Adipose tissue (tissue), 3 donors: ENCODE measurements around the gene COPA. TPM values are rescaled to one million over a fixed set of nuclear protein-coding genes. Genes with fewer than 3 reads are reported as not detected.

ENCODE experiments used
- H3K27ac ChIP-seq: one replicate; pipeline ENCODE4 v1.5.1; 2013; ENCODE audit warnings: low read depth, low read length
- WGBS, 3 donors: extraction: QIAGEN DNeasy Blood & Tissue Kit; methylation state at CpG; one replicate each; pipeline ENCODE4 v1.1.7; 2013; 5-methylcytosine and 5-hydroxymethylcytosine counted together
- polyA plus RNA-seq, 3 donors: library from polyadenylated mRNA; stranded (reverse); fragments of 200-250 nt; gene quantifications; one replicate each; pipeline ENCODE4 v1.2.3, GENCODE V29; 2013
- donor health status: healthy with polysubstance abuse.
- donor health status: Bipolar disorder and iron deficiency.
- donor health status: healthy.

COPA gene
- polyA plus RNA-seq, 3 donors, result 47.4 to 86.6 (median 75.8) TPM

DNA sequence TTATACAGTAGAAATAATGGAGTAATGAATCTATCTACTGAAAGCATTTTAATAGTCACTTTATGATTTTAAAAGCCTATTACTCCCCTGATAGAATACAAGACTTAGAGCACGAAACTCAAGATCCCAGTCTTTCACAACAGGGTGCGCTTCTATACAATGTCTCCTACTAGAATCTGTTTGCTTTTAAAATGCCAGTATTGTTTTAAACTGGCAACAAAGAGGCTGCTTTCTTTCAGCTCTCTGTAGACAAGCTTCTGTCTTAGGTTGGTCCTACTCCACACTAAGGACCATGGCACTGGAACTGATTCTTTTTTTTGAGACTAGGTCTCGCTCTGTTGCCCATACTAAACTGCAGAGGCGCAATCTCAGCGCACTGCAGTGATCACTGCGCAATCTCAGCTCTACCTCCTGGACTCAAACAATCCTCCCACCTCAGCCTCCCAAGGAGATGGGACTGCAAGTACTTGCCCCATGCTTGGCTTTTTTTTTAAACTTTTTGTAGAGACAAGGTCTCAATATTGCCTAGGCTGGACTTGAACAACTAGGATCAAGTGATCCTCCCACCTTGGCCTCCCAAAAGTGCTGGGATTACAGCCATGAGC is 85.5 kb downstream of the COPA start:
- no peak overlapping the region for H3K27ac ChIP-seq
- 93 to 97% (median 93%) methylated on average over 6 of the region's 6 CpGs for WGBS, 3 donors

- WGBS, 3 donors, result 13 to 38% (median 33%) methylated on average over 3 of the region's 3 CpGs
- H3K27ac ChIP-seq, result no peak overlapping the region
Measured at GRCh38 chr1:160256396-160257046, 86.5 kb downstream of the COPA start.

DNA sequence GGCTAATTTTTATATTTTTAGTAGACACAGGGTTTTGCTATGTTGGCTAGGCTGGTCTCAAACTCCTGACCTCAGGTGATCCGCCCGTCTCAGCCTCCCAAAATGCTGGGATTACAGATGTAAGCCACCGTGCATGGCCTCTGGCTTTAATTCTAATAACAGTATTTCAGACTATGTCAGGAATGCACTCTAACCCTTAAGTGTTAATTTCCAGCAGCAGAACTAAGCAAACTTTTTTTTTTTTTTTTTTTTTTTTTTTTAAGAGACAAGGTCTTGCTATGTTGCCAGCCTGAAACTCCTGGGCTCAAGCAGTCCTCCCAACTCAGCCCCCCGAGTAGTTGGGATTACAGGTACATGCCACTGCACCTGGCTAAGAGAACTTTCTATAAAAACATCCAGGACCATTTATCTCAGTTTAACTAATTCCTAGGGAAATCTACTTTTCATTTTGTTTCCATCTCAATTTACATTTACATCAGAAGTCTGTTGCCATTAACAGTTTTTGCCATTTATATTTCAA is 87.2 kb downstream of the COPA start:
- 87 to 92% (median 92%) methylated on average over 4 of the region's 4 CpGs for WGBS, 3 donors
- H3K27ac ChIP-seq, result no peak overlapping the region

DNA sequence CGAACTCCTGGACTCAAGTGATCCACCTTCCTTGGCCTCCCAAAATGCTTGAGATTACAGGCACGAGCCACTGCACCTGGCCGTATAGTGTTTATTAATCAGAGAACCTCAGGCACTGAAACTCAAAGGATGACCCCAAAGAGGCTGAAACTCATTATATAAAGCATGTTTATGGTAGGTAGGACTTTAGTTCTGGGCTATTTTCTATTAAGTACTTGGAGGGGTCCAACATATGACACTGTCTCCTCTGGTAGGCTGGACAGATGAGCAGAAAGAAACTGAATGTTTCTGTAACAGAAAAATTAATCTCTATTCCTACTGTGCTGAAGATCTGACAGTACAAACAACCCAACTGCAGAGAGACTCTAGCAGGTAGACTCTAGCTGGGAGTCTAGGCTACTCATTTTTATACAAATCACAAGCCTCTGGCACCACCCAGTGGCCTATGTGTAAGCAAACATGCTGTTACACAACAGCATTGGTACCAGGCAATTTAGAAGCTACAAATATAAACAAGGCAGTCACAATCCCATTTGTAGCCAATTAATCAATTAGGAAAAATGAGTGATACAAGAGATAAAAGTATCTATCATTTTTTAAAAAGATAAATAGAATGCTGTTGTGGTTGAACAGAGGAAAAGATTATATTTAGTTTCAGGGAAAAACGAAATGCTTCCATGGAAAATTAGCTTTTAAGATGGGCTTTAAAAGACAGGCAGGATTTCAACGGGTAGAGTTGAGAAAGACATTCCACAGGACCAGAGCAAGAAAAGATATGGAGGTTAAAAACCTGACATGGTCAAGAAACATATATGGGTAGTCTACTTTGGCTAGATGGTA is 91.1 kb downstream of the COPA start:
- 62 to 79% (median 76%) methylated on average over 5 of the region's 5 CpGs for WGBS, 3 donors
- no peak overlapping the region for H3K27ac ChIP-seq

GRCh38 chr1:160251011-160251410 is 92.0 kb downstream of the COPA start:
- no peak overlapping the region for H3K27ac ChIP-seq

DNA sequence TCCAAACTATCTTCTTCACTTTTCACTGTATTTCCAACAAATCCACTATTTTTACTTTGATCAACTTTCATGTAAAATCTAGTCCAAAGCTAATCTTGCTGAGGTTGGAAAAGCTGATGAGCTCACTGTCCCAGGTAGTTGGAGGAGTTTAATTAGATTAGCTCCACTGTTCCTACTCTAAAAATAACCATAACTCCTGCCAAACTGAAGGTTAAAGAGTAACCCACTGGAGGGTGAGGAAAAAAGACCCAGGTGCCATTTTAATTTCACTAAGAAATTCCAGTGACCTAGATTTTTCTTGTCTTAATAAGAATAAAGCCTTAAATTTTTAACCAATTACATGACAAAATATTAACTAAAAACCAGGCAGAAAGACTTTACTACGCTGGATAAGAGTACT is 96.0 kb downstream of the COPA start:
- 70 to 98% (median 98%) methylated on average over 1 of the region's 1 CpG for WGBS, 3 donors
- H3K27ac ChIP-seq, result no peak overlapping the region

GRCh38 chr1:160245434-160245833 is 97.6 kb downstream of the COPA start:
- 64 to 98% (median 98%) methylated on average over 1 of the region's 1 CpG for WGBS, 3 donors

GRCh38 chr1:160244209-160244608 is 98.8 kb downstream of the COPA start:
- WGBS, 3 donors, result 51 to 80% (median 79%) methylated on average over 1 of the region's 1 CpG
- H3K27ac ChIP-seq, result no peak overlapping the region

More at GRCh38 chr1:160245434-160245833, 97.6 kb downstream of the COPA start:
- no peak overlapping the region for H3K27ac ChIP-seq

- H3K27ac ChIP-seq, result no peak overlapping the region
Measured at GRCh38 chr1:160243767-160244166, 99.3 kb downstream of the COPA start.

- WGBS, 3 donors, result 92 to 95% (median 95%) methylated on average over 24 of the region's 24 CpGs
- H3K27ac ChIP-seq, result no peak overlapping the region
Measured at GRCh38 chr1:160239582-160240299, 103.3 kb downstream of the COPA start.

Other genes starting within 250 kb of the COPA start
- gene IGSF8, start 244.6 kb downstream of the COPA start, polyA plus RNA-seq, result 10 to 100 TPM; 13.8 to 24.8 (median 23.9) TPM
- 100 to 1,000 TPM in 1 of 3 donors, 10 to 100 TPM in 1, 1 to 10 TPM in 1; 7.3 to 110 (median 25.6) TPM for gene ATP1A2, start 227.5 kb downstream of the COPA start, polyA plus RNA-seq
- gene ATP1A4, start 191.6 kb downstream of the COPA start, polyA plus RNA-seq, result under 1 TPM; 0.13 to 0.56 (median 0.54) TPM
- gene CASQ1, start 152.7 kb downstream of the COPA start, polyA plus RNA-seq, result under 1 TPM in 2 of 3 donors, not detected in 1; 0.13 to 0.35 TPM
- 100 to 1,000 TPM in 2 of 3 donors, 10 to 100 TPM in 1; 54.6 to 289 (median 276) TPM for gene PEA15, start 137.9 kb downstream of the COPA start, polyA plus RNA-seq
- 100 to 1,000 TPM in 1 of 3 donors, 10 to 100 TPM in 2; 61.8 to 105 (median 74.6) TPM for gene DCAF8, start 80.7 kb downstream of the COPA start, polyA plus RNA-seq
- gene PEX19, start 58.1 kb downstream of the COPA start, polyA plus RNA-seq, result 100 to 1,000 TPM in 1 of 3 donors, 10 to 100 TPM in 2; 24.7 to 135 (median 56.0) TPM
- 10 to 100 TPM; 31.7 to 63.2 (median 45.5) TPM for gene NCSTN, start 133 bp upstream of the COPA start, polyA plus RNA-seq
- under 1 TPM in 2 of 3 donors, not detected in 1; 0.07 to 0.21 TPM for gene NHLH1, start 23.8 kb upstream of the COPA start, polyA plus RNA-seq
- gene VANGL2, start 57.3 kb upstream of the COPA start, polyA plus RNA-seq, result 1 to 10 TPM in 2 of 3 donors, under 1 TPM in 1; 0.58 to 1.9 (median 1.2) TPM
- gene SLAMF6, start 180.0 kb upstream of the COPA start, polyA plus RNA-seq, result under 1 TPM; 0.22 to 0.73 (median 0.48) TPM
- 1 to 10 TPM in 2 of 3 donors, under 1 TPM in 1; 0.40 to 1.4 (median 1.0) TPM for gene CD84, start 236.2 kb upstream of the COPA start, polyA plus RNA-seq